ENCODE results near the gene CYP2B6.
"Not testable (repeated sequence)": the region's sequence is repeated elsewhere in the genome, so short reads cannot be mapped to it uniquely, and the experiment has no call there.

The CYP2B6 gene

DNA sequence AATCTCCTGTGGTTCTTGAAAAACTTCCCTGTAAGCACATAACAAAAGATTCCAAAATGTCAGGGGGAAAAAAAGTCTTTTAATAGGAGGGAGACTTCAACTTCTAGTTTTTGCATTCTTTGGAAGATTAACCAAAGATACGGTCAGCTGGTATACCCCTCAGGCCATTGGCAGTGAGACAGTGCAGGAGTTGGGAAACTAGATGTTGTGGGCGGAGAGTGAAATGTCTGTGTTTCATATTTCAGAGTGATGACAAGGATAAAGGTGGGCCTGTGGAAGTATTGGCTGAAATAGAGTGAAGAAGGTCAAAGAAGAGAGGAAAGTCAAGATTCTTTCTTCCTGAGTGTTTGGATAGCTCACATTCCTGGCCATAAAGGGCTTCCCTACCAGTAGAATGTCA lies 40.8 kb downstream of the CYP2B6 start:
- DNase-seq (ENCODE audit: low spot score): no peak

- not testable (repeated sequence) for DNase-seq (ENCODE audit: low spot score)
Observed at GRCh38 chr19:41033324-41033723, 42.2 kb downstream of the CYP2B6 start.

DNA sequence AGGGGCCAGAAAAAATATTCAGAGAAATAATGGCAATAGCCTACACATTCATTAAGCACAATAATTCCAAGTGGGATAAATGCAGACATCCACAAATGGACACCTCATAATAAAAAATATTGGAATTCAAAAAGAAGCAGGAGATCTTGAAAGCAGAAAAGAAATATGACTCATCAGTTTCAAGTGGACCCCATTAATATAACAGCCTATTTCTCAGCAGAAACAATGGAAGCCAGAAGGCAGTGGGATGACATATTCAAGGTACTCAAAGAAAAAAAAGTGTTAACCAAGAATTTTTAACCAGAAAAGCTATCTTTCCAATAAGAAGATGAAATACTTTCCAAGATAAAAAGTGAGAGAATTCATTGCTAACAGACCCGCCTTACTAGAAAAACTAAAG lies 48.7 kb downstream of the CYP2B6 start:
- DNase-seq (ENCODE audit: low spot score): no peak

- DNase-seq (ENCODE audit: low spot score): not testable (repeated sequence)
Observed at GRCh38 chr19:41045095-41045494, 54.0 kb downstream of the CYP2B6 start.

DNA sequence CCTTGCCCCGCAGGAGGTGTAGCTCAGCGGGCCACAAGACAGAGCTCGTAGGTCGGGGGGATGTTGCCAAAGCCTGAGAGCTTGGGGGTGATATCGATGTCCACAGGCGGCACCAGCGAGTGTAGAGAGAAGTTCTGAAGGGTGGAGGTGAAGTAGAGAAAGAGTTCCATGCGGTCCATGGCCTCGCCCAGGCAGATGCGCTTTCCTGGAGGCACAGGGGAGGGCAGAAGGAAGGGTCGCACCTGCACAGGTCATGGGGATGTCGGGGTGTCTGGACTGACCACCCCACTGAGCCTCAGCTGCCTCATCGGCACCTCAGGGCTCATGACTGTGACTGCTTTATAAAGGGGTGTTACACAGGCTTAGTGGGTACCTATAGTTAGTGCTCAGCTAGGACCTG lies 59.3 kb downstream of the CYP2B6 start:
- no peak for DNase-seq (ENCODE audit: low spot score)

GRCh38 chr19:41052162-41052561 lies 61.1 kb downstream of the CYP2B6 start:
- not testable (repeated sequence) for DNase-seq (ENCODE audit: low spot score)

GRCh38 chr19:41053331-41053730 lies 62.2 kb downstream of the CYP2B6 start:
- DNase-seq (ENCODE audit: low spot score): not testable (repeated sequence)

- no peak for DNase-seq (ENCODE audit: low spot score)
Observed at GRCh38 chr19:41064974-41065569, 74.0 kb downstream of the CYP2B6 start.
